Neural progenitor cell (in vitro differentiated cells): Measurements from ENCODE around the gene GUCY1B1. TPM values are rescaled to one million over a fixed set of nuclear protein-coding genes. Genes with fewer than 3 reads are reported as not detected.

Source experiments
- DNase-seq: peaks from one replicate; pipeline ENCODE4 v3.0.0-alpha.2; 2016; ENCODE audit warnings: low spot score
- H2AFZ ChIP-seq: fragments of 200-600 bp; sonication (generic); replicated peaks from 2 replicates; pipeline ENCODE4 v1.6.1; 2016; ENCODE audit warnings: antibody characterized with exemption
- H3F3A ChIP-seq: fragments of 200-600 bp; sonication (generic); 2 replicates; pipeline ENCODE4 v1.6.1; 2016; ENCODE audit warnings: antibody characterized with exemption, low read depth
- H3K27ac ChIP-seq: fragments of 200-600 bp; sonication (generic); 2 replicates; pipeline ENCODE4 v1.5.1; 2016; ENCODE audit warnings: mild to moderate bottlenecking
- H3K27me3 ChIP-seq: fragments of 200-600 bp; sonication (generic); 2 replicates; pipeline ENCODE4 v1.6.1; 2016; ENCODE audit warnings: mild to moderate bottlenecking, moderate library complexity
- H3K36me3 ChIP-seq: fragments of 200-600 bp; sonication (generic); 2 replicates; pipeline ENCODE4 v1.5.1; 2016
- H3K4me1 ChIP-seq: fragments of 200-600 bp; sonication (generic); 2 replicates; pipeline ENCODE4 v1.6.1; 2016; ENCODE audit warnings: mixed run types
- H3K4me2 ChIP-seq: fragments of 200-600 bp; sonication (generic); 2 replicates; pipeline ENCODE4 v1.6.1; 2016
- H3K4me3 ChIP-seq: fragments of 200-600 bp; sonication (generic); 2 replicates; pipeline ENCODE4 v1.5.1; 2016
- H3K79me2 ChIP-seq: fragments of 200-600 bp; sonication (generic); 2 replicates; pipeline ENCODE4 v1.6.1; 2016; ENCODE audit warnings: low read depth
- H3K9ac ChIP-seq: fragments of 200-600 bp; sonication (generic); 2 replicates; pipeline ENCODE4 v1.6.1; 2016
- H3K9me3 ChIP-seq: fragments of 200-600 bp; sonication (generic); 2 replicates; pipeline ENCODE4 v1.5.1; 2016; ENCODE audit warnings: low read depth
- H4K20me1 ChIP-seq: fragments of 200-600 bp; sonication (generic); 2 replicates; pipeline ENCODE4 v1.6.1; 2016; ENCODE audit warnings: low read depth
- H3K27ac Mint-ChIP-seq: 3 replicates; pipeline ENCODE4 v1.8.0; 2021; ENCODE audit warnings: mixed read lengths
- H3K27me3 Mint-ChIP-seq: 2 replicates; pipeline ENCODE4 v1.8.0; 2022; ENCODE audit warnings: low read depth, mild to moderate bottlenecking, inconsistent platforms, moderate library complexity, mixed read lengths; ENCODE audit not compliant: insufficient read depth
- H3K36me3 Mint-ChIP-seq: 3 replicates; pipeline ENCODE4 v1.8.0; 2021; ENCODE audit warnings: mixed read lengths
- H3K4me1 Mint-ChIP-seq: 3 replicates; pipeline ENCODE4 v1.8.0; 2021; ENCODE audit warnings: mixed read lengths
- H3K4me3 Mint-ChIP-seq: 3 replicates; pipeline ENCODE4 v1.8.0; 2021; ENCODE audit warnings: mild to moderate bottlenecking, moderate library complexity, mixed read lengths
- H3K9me3 Mint-ChIP-seq: 3 replicates; pipeline ENCODE4 v1.8.0; 2020; ENCODE audit warnings: mixed read lengths
- EZH2 ChIP-seq: fragments of 200-600 bp; sonication (generic); IDR thresholded peaks from 2 replicates; pipeline ENCODE4 v1.6.1; 2017; ENCODE audit warnings: antibody characterized with exemption, mild to moderate bottlenecking, moderate library complexity
- EZH2phosphoT487 ChIP-seq: fragments of 200-600 bp; sonication (generic); IDR thresholded peaks from 2 replicates; pipeline ENCODE4 v1.6.1; 2017; ENCODE audit warnings: antibody characterized with exemption
- total RNA-seq: library from RNA; depleted of rRNA; stranded (reverse); fragments of >200 nt; gene quantifications from 2 replicates; pipeline ENCODE4 v1.2.3, GENCODE V29; 2015; ENCODE audit warnings: low replicate concordance
- TF ChIP-seq, protein P1 (sequence below): fragments of 200-600 bp; sonication (generic); IDR thresholded peaks from 2 replicates; pipeline ENCODE4 v1.5.1; 2017; ENCODE audit warnings: antibody characterized with exemption, mild to moderate bottlenecking

Gene GUCY1B1
- total RNA-seq, 1 donor from 2014 or later, result 10.9 TPM

DNA sequence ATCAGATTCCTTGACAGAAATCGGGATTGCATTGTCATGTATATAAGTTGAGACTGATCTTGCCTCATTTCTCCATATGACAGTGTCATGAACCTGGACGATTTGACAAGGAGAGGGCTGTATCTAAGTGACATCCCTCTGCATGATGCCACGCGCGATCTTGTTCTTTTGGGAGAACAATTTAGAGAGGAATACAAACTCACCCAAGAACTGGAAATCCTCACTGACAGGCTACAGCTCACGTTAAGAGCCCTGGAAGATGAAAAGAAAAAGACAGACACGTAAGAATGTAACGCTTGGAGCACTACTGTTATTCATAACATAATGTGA lies 40.9 kb downstream of the GUCY1B1 start:
- H3K9me3 Mint-ChIP-seq, result no peaks in the 10 kb centered on the region
- H3K9ac ChIP-seq, result no peak overlapping the region
- H2AFZ ChIP-seq, result no peak overlapping the region
- no peaks in the 10 kb centered on the region for H3K4me1 Mint-ChIP-seq
- no peak for DNase-seq
- no peak overlapping the region for H3K27ac ChIP-seq
- no peak overlapping the region for H3K4me2 ChIP-seq
- no peak for TF ChIP-seq EZH2phosphoT487
- TF ChIP-seq EZH2, result no peak
- TF ChIP-seq, protein P1, sequence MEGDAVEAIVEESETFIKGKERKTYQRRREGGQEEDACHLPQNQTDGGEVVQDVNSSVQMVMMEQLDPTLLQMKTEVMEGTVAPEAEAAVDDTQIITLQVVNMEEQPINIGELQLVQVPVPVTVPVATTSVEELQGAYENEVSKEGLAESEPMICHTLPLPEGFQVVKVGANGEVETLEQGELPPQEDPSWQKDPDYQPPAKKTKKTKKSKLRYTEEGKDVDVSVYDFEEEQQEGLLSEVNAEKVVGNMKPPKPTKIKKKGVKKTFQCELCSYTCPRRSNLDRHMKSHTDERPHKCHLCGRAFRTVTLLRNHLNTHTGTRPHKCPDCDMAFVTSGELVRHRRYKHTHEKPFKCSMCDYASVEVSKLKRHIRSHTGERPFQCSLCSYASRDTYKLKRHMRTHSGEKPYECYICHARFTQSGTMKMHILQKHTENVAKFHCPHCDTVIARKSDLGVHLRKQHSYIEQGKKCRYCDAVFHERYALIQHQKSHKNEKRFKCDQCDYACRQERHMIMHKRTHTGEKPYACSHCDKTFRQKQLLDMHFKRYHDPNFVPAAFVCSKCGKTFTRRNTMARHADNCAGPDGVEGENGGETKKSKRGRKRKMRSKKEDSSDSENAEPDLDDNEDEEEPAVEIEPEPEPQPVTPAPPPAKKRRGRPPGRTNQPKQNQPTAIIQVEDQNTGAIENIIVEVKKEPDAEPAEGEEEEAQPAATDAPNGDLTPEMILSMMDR, result no peak
- no peaks in the 10 kb centered on the region for H3F3A ChIP-seq
- H3K79me2 ChIP-seq, result no peaks in the 10 kb centered on the region
- H3K27me3 ChIP-seq, result no peaks in the 10 kb centered on the region
- H3K4me1 ChIP-seq, result no peaks in the 10 kb centered on the region
- no peaks in the 10 kb centered on the region for H3K36me3 ChIP-seq
- no peak overlapping the region for H3K27ac Mint-ChIP-seq
- H3K27me3 Mint-ChIP-seq, result no peaks in the 10 kb centered on the region
- no peaks in the 10 kb centered on the region for H3K9me3 ChIP-seq
- H3K36me3 Mint-ChIP-seq, result peaks cover 8% of the 10 kb centered on the region
- no peak overlapping the region for H3K4me3 Mint-ChIP-seq
- H4K20me1 ChIP-seq, result no peaks in the 10 kb centered on the region
- no peak overlapping the region for H3K4me3 ChIP-seq

DNA sequence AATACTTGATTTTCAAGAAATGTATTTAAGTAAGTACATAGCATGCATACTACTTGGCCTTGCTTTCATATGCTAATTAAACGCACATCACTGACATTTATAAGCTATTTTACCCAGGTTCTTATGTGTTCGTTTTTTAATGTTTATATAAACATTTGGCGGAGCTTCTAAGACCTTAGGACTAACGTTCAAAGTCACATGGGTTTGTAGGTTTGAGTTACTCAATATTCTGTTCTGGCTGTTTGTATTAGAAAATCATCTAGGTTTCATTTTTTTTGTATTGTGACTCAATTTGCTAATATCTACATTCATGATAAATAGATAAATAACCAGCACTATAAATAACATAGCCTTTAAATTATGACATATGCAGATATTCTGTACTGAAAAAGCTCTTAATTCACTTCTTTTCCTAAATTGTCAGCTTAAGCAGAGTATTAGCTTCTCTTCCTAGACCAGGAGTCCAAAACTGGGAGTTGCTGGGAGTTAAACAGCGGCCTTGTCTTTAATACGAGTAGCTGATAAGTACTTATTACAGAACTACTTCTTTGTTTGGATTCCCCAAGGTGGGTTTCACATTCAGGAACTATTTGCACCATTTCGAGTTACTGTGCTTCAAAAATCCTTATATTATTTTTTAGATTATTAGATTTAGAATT lies 42.0 kb downstream of the GUCY1B1 start:
- no peak overlapping the region for H2AFZ ChIP-seq
- no peaks in the 10 kb centered on the region for H4K20me1 ChIP-seq
- H3K27me3 ChIP-seq, result no peaks in the 10 kb centered on the region
- no peaks in the 10 kb centered on the region for H3K4me1 ChIP-seq
- TF ChIP-seq, protein P1, result no peak
- TF ChIP-seq EZH2phosphoT487 (no peak), EZH2 (no peak)
- H3K79me2 ChIP-seq, result no peaks in the 10 kb centered on the region
- H3K36me3 Mint-ChIP-seq, result peaks cover 11% of the 10 kb centered on the region
- no peak for DNase-seq
- H3K9me3 Mint-ChIP-seq, result no peaks in the 10 kb centered on the region
- no peak overlapping the region for H3K27ac Mint-ChIP-seq
- no peaks in the 10 kb centered on the region for H3K36me3 ChIP-seq
- H3K4me3 ChIP-seq, result no peak overlapping the region
- no peak overlapping the region for H3K4me2 ChIP-seq
- no peaks in the 10 kb centered on the region for H3K27me3 Mint-ChIP-seq
- H3K9me3 ChIP-seq, result no peaks in the 10 kb centered on the region
- no peak overlapping the region for H3K4me3 Mint-ChIP-seq
- no peak overlapping the region for H3K27ac ChIP-seq
- H3K9ac ChIP-seq, result no peak overlapping the region
- H3K4me1 Mint-ChIP-seq, result no peaks in the 10 kb centered on the region
- no peaks in the 10 kb centered on the region for H3F3A ChIP-seq

DNA sequence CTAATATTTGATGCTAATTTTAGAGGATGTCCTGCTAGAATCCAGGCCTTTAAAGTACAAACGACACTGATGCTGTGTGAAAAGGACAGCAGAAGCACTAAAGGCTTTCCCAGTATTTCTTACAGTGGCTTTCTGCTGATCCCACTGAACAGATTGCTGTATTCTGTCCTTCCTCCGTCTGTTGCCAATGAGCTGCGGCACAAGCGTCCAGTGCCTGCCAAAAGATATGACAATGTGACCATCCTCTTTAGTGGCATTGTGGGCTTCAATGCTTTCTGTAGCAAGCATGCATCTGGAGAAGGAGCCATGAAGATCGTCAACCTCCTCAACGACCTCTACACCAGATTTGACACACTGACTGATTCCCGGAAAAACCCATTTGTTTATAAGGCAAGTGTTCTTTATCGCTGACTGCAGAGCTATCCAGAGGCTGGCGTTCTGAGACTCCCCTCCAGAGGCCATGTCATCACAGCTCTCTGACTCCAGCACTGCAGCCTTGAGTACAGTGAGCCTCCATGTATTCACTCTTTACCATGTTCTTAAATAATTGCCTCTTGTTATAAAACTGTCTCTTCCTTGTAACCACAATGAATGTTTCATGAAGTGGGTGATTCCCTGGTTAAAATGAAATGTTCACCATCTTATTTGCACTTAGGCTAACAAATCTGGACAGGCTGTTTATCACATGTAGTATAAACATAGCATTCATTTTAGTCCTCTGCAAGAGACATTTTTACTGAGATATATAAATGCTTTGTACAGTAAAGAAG lies 43.6 kb downstream of the GUCY1B1 start:
- Histone ChIP-seq H3K4me2 (no peak overlapping the region), H2AFZ (no peak overlapping the region), H3F3A (no peaks in the 10 kb centered on the region), H3K9me3 (no peaks in the 10 kb centered on the region), H3K9ac (no peak overlapping the region), H3K4me1 (no peaks in the 10 kb centered on the region), H3K36me3 (no peaks in the 10 kb centered on the region), H3K4me3 (no peak overlapping the region), H4K20me1 (no peaks in the 10 kb centered on the region), H3K27me3 (no peaks in the 10 kb centered on the region), H3K27ac (no peak overlapping the region), H3K79me2 (no peaks in the 10 kb centered on the region)
- TF ChIP-seq, protein P1, result no peak
- no peak for TF ChIP-seq EZH2
- TF ChIP-seq EZH2phosphoT487, result no peak
- Mint-ChIP-seq H3K9me3 (no peaks in the 10 kb centered on the region), H3K27me3 (no peaks in the 10 kb centered on the region), H3K4me1 (no peaks in the 10 kb centered on the region), H3K27ac (no peak overlapping the region), H3K36me3 (peaks cover 9% of the 10 kb centered on the region), H3K4me3 (no peak overlapping the region)
- DNase-seq, result no peak
